ENCODE results near the gene MPC1L. TPM values are rescaled to one million over a fixed set of nuclear protein-coding genes. Genes with fewer than 3 reads are reported as not detected.
"Not testable (repeated sequence)": the region's sequence is repeated elsewhere in the genome, so short reads cannot be mapped to it uniquely, and the experiment has no call there.

MPC1L gene
- total RNA-seq = not detected

- DNase-seq (ENCODE audit: low spot score) = no peak
Observed at GRCh38 chrX:40623139-40623536, at the start of gene MPC1L. TSS of gene MPC1L (plus strand) at chrX:40623428. CDS start at chrX:40623566, 138 bp downstream.

- no peak for DNase-seq (ENCODE audit: low spot score)
Observed at GRCh38 chrX:40573763-40574162, 49.5 kb upstream of the MPC1L start.

- not testable (repeated sequence) for DNase-seq (ENCODE audit: low spot score)
Observed at GRCh38 chrX:40575411-40575810, 47.8 kb upstream of the MPC1L start.

GRCh38 chrX:40576291-40576690, 46.9 kb upstream of the MPC1L start:
- no peak for DNase-seq (ENCODE audit: low spot score)

GRCh38 chrX:40578039-40578695, 45.1 kb upstream of the MPC1L start:
- DNase-seq (ENCODE audit: low spot score) = no peak

GRCh38 chrX:40579141-40579540, 44.1 kb upstream of the MPC1L start:
- DNase-seq (ENCODE audit: low spot score) = no peak

GRCh38 chrX:40579900-40580536, 43.2 kb upstream of the MPC1L start:
- no peak for DNase-seq (ENCODE audit: low spot score)

GRCh38 chrX:40580537-40581335, 42.5 kb upstream of the MPC1L start, which contains the start of gene ATP6AP2:
TSS of gene ATP6AP2 (plus strand) at chrX:40580970. CDS start at chrX:40581066, 96 bp downstream.
- DNase-seq (ENCODE audit: low spot score) = peak; percentile 92

- no peak for DNase-seq (ENCODE audit: low spot score)
Observed at GRCh38 chrX:40581336-40581920, 41.8 kb upstream of the MPC1L start.

- DNase-seq (ENCODE audit: low spot score) = not testable (repeated sequence)
Observed at GRCh38 chrX:40582178-40582577, 41.0 kb upstream of the MPC1L start.

GRCh38 chrX:40582811-40583210, 40.4 kb upstream of the MPC1L start:
- DNase-seq (ENCODE audit: low spot score) = no peak

GRCh38 chrX:40587623-40588022, 35.6 kb upstream of the MPC1L start:
- not testable (repeated sequence) for DNase-seq (ENCODE audit: low spot score)

- DNase-seq (ENCODE audit: low spot score) = not testable (repeated sequence)
Observed at GRCh38 chrX:40589616-40590321, 33.5 kb upstream of the MPC1L start.

- no peak for DNase-seq (ENCODE audit: low spot score)
Observed at GRCh38 chrX:40603446-40603845, 19.8 kb upstream of the MPC1L start.

- no peak for DNase-seq (ENCODE audit: low spot score)
Observed at GRCh38 chrX:40607381-40607780, 15.8 kb upstream of the MPC1L start.

- no peak for DNase-seq (ENCODE audit: low spot score)
Observed at GRCh38 chrX:40612511-40612910, 10.7 kb upstream of the MPC1L start.

GRCh38 chrX:40615976-40616375, 7.3 kb upstream of the MPC1L start:
- no peak for DNase-seq (ENCODE audit: low spot score)

- no peak for DNase-seq (ENCODE audit: low spot score)
Observed at GRCh38 chrX:40617566-40617965, 5.7 kb upstream of the MPC1L start.

- no peak for DNase-seq (ENCODE audit: low spot score)
Observed at GRCh38 chrX:40622479-40623138, 619 bp upstream of the MPC1L start.

- no peak for DNase-seq (ENCODE audit: low spot score)
Observed at GRCh38 chrX:40623665-40624064, 437 bp downstream of the MPC1L start.

- DNase-seq (ENCODE audit: low spot score) = no peak
Observed at GRCh38 chrX:40625294-40625693, 2.1 kb downstream of the MPC1L start.

Measured in mucosa of gallbladder (tissue), 1 donor.